Diencephalon (tissue), 1 donor: Measurements from ENCODE around the gene THTPA. TPM values are rescaled to one million over a fixed set of nuclear protein-coding genes. Genes with fewer than 3 reads are reported as not detected.

Experiments
- total RNA-seq: library from RNA; depleted of rRNA; stranded (reverse); fragments of >200 nt; gene quantifications from one replicate; pipeline ENCODE4 v1.2.3, GENCODE V29; 2014

Gene THTPA
- 14.1 TPM for total RNA-seq

GRCh38 chr14:23555882-23556699 is at the start of gene THTPA:
THTPA (plus strand) TSS chr14:23556271; CDS start chr14:23556758, 487 bp downstream.

GRCh38 chr14:23551266-23552028 is 4.6 kb upstream of the THTPA start, which contains the start of gene ZFHX2:
ZFHX2 (minus strand) TSS chr14:23551765; CDS start chr14:23535325, 16,440 bp downstream.

GRCh38 chr14:23567186-23568020 is 11.3 kb downstream of the THTPA start, which contains the start of gene AP1G2:
AP1G2 (minus strand) TSS chr14:23567791; CDS start chr14:23567314, 477 bp downstream.

GRCh38 chr14:23578560-23579310 is 22.7 kb downstream of the THTPA start, which contains the start of gene JPH4:
JPH4 (minus strand) TSS chr14:23578790; CDS start chr14:23577453, 1,337 bp downstream.

Other genes starting within 250 kb of the THTPA start
- gene BCL2L2, start 249.4 kb upstream of the THTPA start, total RNA-seq: 21.9 TPM
- gene PABPN1, start 234.8 kb upstream of the THTPA start, total RNA-seq: 92.3 TPM
- gene SLC22A17, start 203.4 kb upstream of the THTPA start, total RNA-seq: 389 TPM
- gene EFS, start 191.1 kb upstream of the THTPA start, total RNA-seq: 9.7 TPM
- gene IL25, start 183.5 kb upstream of the THTPA start, total RNA-seq: not detected
- gene CMTM5, start 179.2 kb upstream of the THTPA start, total RNA-seq: 9.2 TPM
- gene MYH6, start 148.0 kb upstream of the THTPA start, total RNA-seq: under 0.01 TPM
- 3.2 TPM for gene MYH7, start 120.6 kb upstream of the THTPA start, total RNA-seq
- 39.0 TPM for gene NGDN, start 86.6 kb upstream of the THTPA start, total RNA-seq
- gene ZFHX2, start 4.5 kb upstream of the THTPA start, total RNA-seq: 3.5 TPM
- gene AP1G2, start 11.5 kb downstream of the THTPA start, total RNA-seq: 23.5 TPM
- 50.3 TPM for gene JPH4, start 22.5 kb downstream of the THTPA start, total RNA-seq
- 0.92 TPM for gene DHRS2, start 80.1 kb downstream of the THTPA start, total RNA-seq